ENCODE results near the gene EIF4H. TPM values are rescaled to one million over a fixed set of nuclear protein-coding genes. Genes with fewer than 3 reads are reported as not detected.

EIF4H gene
- total and polyA plus RNA-seq, 9 of the 15 experiments (the other 6 are each of a cell fraction or from before 2014, with no cell fraction given), result 11.0 to 435 (median 319) TPM

DNA sequence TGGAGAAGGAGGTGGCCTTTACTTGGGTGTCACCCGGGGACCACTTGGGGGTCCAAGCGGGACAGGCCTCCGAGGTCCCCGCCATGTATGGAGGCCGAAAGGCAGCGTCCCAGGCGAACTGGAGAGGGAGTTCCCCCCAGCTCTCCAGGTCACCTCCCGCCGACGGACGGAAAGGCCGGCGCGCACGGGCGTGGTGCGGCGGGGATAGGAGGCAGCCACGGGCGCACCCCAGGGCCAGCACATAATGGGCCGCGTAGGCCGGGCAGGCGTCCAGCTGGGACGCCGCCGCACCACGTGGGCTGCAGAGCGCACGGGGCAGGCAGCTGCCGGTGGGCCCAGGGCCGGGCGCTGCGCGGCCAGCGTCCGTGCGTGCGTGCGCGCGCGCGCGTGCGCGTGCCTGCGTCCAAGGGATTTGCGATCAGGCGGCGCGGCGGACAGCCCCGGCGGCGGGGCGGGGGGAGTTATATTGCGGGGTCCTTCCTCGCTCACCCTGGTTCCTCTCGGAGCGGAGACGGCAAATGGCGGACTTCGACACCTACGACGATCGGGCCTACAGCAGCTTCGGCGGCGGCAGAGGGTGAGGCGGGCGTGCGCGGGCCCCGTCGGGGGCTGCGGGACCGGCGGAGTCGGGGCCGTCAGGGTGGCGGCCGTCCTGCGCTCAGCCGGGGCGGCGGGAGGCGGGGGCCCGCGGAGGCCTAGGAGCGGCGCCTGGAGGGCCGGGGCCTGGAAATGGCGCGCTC, at the start of gene EIF4H (continued):
- TF ChIP-seq, protein P1, sequence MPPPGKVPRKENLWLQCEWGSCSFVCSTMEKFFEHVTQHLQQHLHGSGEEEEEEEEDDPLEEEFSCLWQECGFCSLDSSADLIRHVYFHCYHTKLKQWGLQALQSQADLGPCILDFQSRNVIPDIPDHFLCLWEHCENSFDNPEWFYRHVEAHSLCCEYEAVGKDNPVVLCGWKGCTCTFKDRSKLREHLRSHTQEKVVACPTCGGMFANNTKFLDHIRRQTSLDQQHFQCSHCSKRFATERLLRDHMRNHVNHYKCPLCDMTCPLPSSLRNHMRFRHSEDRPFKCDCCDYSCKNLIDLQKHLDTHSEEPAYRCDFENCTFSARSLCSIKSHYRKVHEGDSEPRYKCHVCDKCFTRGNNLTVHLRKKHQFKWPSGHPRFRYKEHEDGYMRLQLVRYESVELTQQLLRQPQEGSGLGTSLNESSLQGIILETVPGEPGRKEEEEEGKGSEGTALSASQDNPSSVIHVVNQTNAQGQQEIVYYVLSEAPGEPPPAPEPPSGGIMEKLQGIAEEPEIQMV (tag; conservative IDR thresholded peaks at IDR 0.05; ENCODE audit: low read depth), result no peak

DNA sequence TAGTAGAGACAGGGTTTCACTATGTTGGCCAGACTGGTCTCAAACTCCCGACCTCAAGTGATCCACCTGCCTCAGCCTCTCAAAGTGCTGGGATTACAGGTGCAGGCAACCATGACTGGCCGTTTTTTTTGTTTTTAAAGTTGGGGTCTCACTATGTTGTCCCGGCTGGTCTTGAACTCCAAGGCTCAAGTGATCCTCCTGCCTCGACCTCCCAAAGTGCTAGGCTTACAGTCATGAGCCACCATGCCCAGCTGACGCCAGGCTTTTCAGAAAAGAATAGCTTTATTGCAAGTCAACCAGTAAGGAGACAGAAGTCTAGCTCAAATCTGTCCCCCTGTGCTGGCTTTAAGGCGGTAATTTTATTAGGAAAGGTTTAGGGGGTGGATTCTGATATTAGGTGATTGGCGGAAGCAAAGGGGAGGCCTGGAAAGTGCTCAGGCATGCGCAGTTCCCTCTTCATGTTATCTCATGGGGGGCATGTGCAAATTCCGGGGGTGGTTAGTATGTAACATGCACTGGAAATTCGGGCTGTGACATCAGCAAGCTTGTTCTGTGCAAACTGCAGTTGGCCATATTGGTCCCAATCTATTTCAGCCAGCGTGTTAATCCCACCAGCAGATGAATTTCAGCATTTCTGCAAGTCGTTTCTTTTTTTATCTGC, 47.8 kb upstream of the EIF4H start:
- Histone ChIP-seq H3K9ac (ENCODE audit: insufficient read depth in 1 of 2, low read depth in 2 of 2, low read length in 2 of 2) (no peak overlapping the region; a peak in 1 of 4 replicates), H3K9me3 (replicated peaks; ENCODE audit: control insufficient read depth, insufficient read depth, low read depth, low read length) (no peaks in the 10 kb centered on the region), H3K4me1 (replicated peaks in 1 of 2; ENCODE audit: control insufficient read depth in 2 of 2, insufficient read depth in 2 of 2, low read length in 2 of 2) (peaks cover 0 to under 1% of the 10 kb centered on the region in 2 experiments; a peak in 1 of 5 replicates), H3K27ac (ENCODE audit: extremely low read depth, low read depth, low read length) (no peak overlapping the region), H3K4me3 (no peak overlapping the region), H3K79me2 (ENCODE audit: control insufficient read depth, insufficient read depth, low read length) (no peaks in the 10 kb centered on the region), H3K4me2 (ENCODE audit: insufficient read depth, low read length) (no peak overlapping the region), H2AFZ (ENCODE audit: low read depth, low read length) (no peak overlapping the region), H3K36me3 (ENCODE audit: control insufficient read depth, insufficient read depth, low read length) (peaks cover 4% of the 10 kb centered on the region; the same call in 1 of the 3 replicates), H3K9me1 (ENCODE audit: control insufficient read depth, insufficient read depth, low read length) (no peaks in the 10 kb centered on the region), H3K27me3 (ENCODE audit: control insufficient read depth in 2 of 2, insufficient read depth in 2 of 2, low read length in 2 of 2) (no peaks in the 10 kb centered on the region), H4K20me1 (replicated peaks; ENCODE audit: control insufficient read depth, insufficient read depth, low read length) (no peaks in the 10 kb centered on the region)
- 34% methylated on average over 12 of the region's 12 CpGs for WGBS (ENCODE audit: insufficient coverage, low coverage, missing lambda C conversion rate)
- intact Hi-C loops (cut with micrococcal nuclease), result no loop called here
- in situ Hi-C loops (cut with MboI), result no loop called here
- CTCF ChIA-PET (ENCODE audit: low intra/inter-chr PET ratio), result interaction anchor here (0.7 kb wide), 1 partner anchor 38 kb away, joined by 4 read pairs; no protein-coding TSS in a partner anchor
- ATAC-seq (no peak), FAIRE-seq (no peak), DNase-seq (ENCODE audit: extremely low read depth in 1 of 4, low spot score in 3 of 4) (peak in 1 of 4 experiments; percentile 18)
- BruUV-seq (replicated peaks), result no TSS peak
- POLR2A ChIA-PET, result interaction anchor here (0.7 kb wide), 1 partner anchor 353 kb away, joined by 3 read pairs; no protein-coding TSS in a partner anchor
- TF ChIP-seq GTF2E2 (tag; IDR thresholded peaks at IDR 0.05) (no peak), MXI1 (IDR thresholded peaks at IDR 0.05; ENCODE audit: low read depth, low read length) (no peak), NRF1 (conservative IDR thresholded peaks at IDR 0.05 in 1 of 2, IDR thresholded peaks at IDR 0.05 in 1 of 2) (peak; percentile 66 to 73), KDM1A (IDR thresholded peaks at IDR 0.05) (0 out of 4 replicates have a peak, but pooled peaks of 1 of the 2 experiments have one; percentile 25), ZNF121 (CRISPR knock-in tag; conservative IDR thresholded peaks at IDR 0.05) (peak; percentile 95), RUNX1 (IDR thresholded peaks at IDR 0.05; ENCODE audit: low read depth) (no peak), ARID1B (IDR thresholded peaks at IDR 0.05) (no peak), RBM25 (IDR thresholded peaks at IDR 0.05; ENCODE audit: low read depth, low read length, severe bottlenecking) (peak; percentile 39), EGR1 (conservative IDR thresholded peaks at IDR 0.05) (peak; percentile 43)
- TF ChIP-seq, protein P2, sequence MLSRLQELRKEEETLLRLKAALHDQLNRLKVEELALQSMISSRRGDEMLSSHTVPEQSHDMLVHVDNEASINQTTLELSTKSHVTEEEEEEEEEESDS (CRISPR knock-in tag; IDR thresholded peaks at IDR 0.05), result no peak
- TF ChIP-seq, protein P3, sequence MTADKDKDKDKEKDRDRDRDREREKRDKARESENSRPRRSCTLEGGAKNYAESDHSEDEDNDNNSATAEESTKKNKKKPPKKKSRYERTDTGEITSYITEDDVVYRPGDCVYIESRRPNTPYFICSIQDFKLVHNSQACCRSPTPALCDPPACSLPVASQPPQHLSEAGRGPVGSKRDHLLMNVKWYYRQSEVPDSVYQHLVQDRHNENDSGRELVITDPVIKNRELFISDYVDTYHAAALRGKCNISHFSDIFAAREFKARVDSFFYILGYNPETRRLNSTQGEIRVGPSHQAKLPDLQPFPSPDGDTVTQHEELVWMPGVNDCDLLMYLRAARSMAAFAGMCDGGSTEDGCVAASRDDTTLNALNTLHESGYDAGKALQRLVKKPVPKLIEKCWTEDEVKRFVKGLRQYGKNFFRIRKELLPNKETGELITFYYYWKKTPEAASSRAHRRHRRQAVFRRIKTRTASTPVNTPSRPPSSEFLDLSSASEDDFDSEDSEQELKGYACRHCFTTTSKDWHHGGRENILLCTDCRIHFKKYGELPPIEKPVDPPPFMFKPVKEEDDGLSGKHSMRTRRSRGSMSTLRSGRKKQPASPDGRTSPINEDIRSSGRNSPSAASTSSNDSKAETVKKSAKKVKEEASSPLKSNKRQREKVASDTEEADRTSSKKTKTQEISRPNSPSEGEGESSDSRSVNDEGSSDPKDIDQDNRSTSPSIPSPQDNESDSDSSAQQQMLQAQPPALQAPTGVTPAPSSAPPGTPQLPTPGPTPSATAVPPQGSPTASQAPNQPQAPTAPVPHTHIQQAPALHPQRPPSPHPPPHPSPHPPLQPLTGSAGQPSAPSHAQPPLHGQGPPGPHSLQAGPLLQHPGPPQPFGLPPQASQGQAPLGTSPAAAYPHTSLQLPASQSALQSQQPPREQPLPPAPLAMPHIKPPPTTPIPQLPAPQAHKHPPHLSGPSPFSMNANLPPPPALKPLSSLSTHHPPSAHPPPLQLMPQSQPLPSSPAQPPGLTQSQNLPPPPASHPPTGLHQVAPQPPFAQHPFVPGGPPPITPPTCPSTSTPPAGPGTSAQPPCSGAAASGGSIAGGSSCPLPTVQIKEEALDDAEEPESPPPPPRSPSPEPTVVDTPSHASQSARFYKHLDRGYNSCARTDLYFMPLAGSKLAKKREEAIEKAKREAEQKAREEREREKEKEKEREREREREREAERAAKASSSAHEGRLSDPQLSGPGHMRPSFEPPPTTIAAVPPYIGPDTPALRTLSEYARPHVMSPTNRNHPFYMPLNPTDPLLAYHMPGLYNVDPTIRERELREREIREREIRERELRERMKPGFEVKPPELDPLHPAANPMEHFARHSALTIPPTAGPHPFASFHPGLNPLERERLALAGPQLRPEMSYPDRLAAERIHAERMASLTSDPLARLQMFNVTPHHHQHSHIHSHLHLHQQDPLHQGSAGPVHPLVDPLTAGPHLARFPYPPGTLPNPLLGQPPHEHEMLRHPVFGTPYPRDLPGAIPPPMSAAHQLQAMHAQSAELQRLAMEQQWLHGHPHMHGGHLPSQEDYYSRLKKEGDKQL (CRISPR knock-in tag; IDR thresholded peaks at IDR 0.05; ENCODE audit: borderline replicate concordance), result no peak

Data from K562 (cell line).